Sigmoid colon (tissue), 7 donors: ENCODE results near the gene LSG1. TPM values are rescaled to one million over a fixed set of nuclear protein-coding genes. Genes with fewer than 3 reads are reported as not detected.

Experiments used
- DNase-seq: peaks from one replicate; pipeline ENCODE4 v3.0.0-alpha.2; 2019
- H3K27ac ChIP-seq, 4 donors: fragments of 200-600 bp; sonication (generic); one replicate each; pipeline ENCODE4 v1.5.1; 2016 to 2019; ENCODE audit warnings: mild to moderate bottlenecking in 1 of 4
- H3K27me3 ChIP-seq, 3 donors: fragments of 200-600 bp; sonication (generic); one replicate each; pipeline ENCODE4 v1.5.1; 2019; ENCODE audit warnings: mild to moderate bottlenecking in 1 of 3
- H3K36me3 ChIP-seq, 4 donors: fragments of 200-600 bp; sonication (generic); one replicate each; pipeline ENCODE4 v1.5.1; 2016 to 2019
- H3K4me1 ChIP-seq, 4 donors: fragments of 200-600 bp; sonication (generic); one replicate each; pipeline ENCODE4 v1.5.1; 2017 to 2019
- H3K4me3 ChIP-seq, 4 donors: fragments of 200-600 bp; sonication (generic); one replicate each; pipeline ENCODE4 v1.5.1; 2017 to 2019; ENCODE audit warnings: mild to moderate bottlenecking in 2 of 4, moderate library complexity in 1 of 4
- H3K9me3 ChIP-seq, 4 donors: fragments of 200-600 bp in 3 of 4; sonication (generic) in 3 of 4; one replicate each; pipeline versions ENCODE4 v1.5.1 to v1.6.1; 2013 to 2019
- EP300 ChIP-seq, 4 donors: sonication (generic); formaldehyde crosslinking; IDR thresholded peaks; one replicate each; pipeline ENCODE4 v1.6.1; 2017; ENCODE audit warnings: antibody characterized with exemption in 4 of 4
- POLR2A ChIP-seq, 2 donors: fragments of 450-650 bp; IDR thresholded peaks; one replicate each; pipeline ENCODE4 v1.6.1; 2016; ENCODE audit warnings: antibody characterized with exemption in 2 of 2, mild to moderate bottlenecking in 2 of 2, moderate library complexity in 2 of 2
- POLR2AphosphoS5 ChIP-seq, 4 donors: sonication (generic); formaldehyde crosslinking; IDR thresholded peaks; one replicate each; pipeline ENCODE4 v1.6.1; 2017; ENCODE audit warnings: antibody characterized with exemption in 4 of 4
- WGBS, 2 donors: extraction: QIAGEN DNeasy Blood & Tissue Kit; methylation state at CpG; one replicate each; pipeline ENCODE4 v1.1.7; 2013; 5-methylcytosine and 5-hydroxymethylcytosine counted together
- intact Hi-C: fragments of 100-400 bp; cut with DNase I; formaldehyde crosslinking; loops from one replicate; pipeline ENCODE4 v1.15.1; 2023
- polyA plus RNA-seq, 3 donors: library from polyadenylated mRNA; stranded (reverse); fragments of 200-250 nt; gene quantifications; one replicate each; pipeline ENCODE4 v1.2.3, GENCODE V29; 2013
- total RNA-seq, 4 donors: library from RNA; depleted of rRNA; stranded (reverse); fragments of >200 nt; gene quantifications; one replicate each; pipeline ENCODE4 v1.1.0, GENCODE V29; 2016
- TF ChIP-seq, protein P1 (sequence below), 4 experiments: fragments of 450-650 bp in 3 of 4; fragments of 200-600 bp in 1 of 4; IDR thresholded peaks; one replicate each; pipeline ENCODE4 v1.5.1; 2016 to 2019; ENCODE audit warnings: antibody characterized with exemption in 4 of 4, mild to moderate bottlenecking in 3 of 4, moderate library complexity in 2 of 4
- donor health status: healthy with polysubstance abuse.
- donor health status: Bipolar disorder and iron deficiency.
- donor health status: healthy.

LSG1 gene
- 10 to 100 TPM; 21.0 to 32.4 (median 27.2) TPM for total RNA-seq
- polyA plus RNA-seq, result 10 to 100 TPM in 1 of 3 donors, 1 to 10 TPM in 2; 6.0 to 20.4 (median 9.6) TPM

DNA sequence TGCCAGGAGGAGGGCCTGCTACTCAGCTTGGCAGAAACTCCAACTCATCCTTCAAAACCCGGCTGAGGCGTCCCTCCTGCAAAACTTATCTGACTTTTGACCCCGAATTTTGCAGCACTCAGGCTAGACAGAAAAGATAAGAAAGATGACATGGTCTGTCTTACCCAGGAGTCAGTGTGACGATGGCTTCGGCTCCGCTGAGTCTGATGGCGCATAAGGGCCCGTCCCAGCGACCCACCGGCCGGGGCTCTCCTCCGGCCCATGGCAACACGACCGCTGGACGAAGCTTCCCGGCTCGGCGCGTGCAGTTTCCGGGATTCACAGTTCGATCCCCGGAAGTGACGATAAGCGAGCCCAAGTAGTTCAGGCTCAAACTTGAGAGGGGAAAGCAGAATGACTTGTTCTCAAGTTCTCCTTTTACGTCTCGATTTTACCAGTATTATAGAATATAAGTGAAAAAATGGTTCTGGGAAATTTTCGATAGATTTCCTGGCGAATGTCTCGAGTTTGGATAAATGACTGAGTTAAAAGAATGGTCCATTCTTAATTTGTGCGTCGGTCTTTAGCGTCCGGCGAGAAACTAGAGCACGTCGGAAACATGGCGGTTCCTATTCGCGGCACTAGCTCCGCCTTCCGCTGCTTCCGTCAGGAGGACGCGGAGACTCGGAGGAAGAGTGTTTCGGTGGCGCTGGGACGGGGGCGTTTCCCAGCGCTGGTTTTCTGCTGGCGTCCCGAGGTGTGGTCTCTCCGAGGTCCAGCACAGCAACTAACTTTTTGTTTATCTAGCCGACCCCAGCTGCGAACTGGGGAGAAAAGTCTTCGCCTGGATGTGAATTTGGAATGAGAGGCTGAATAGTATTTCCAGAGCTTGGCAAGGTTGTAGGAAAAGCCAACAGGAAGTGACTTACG, at the start of gene LSG1:
TSS of gene LSG1 (minus strand) at position 292 of the 909 bp plus-strand sequence. CDS start at position 263, 29 bp downstream.
- Histone ChIP-seq H3K36me3 (peaks cover 0 to 23% (median 4%) of the 10 kb centered on the region in 4 donors), H3K27me3 (no peaks in the 10 kb centered on the region), H3K4me1 (peaks cover 0 to 23% (median 20%) of the 10 kb centered on the region in 4 donors), H3K27ac (peak within 1 kb of the TSS; percentile 84 to 90 (median 86)), H3K9me3 (no peaks in the 10 kb centered on the region), H3K4me3 (peak within 1 kb of the TSS; percentile 65 to 88 (median 79))
- 0 to 1% methylated on average over 57 of the region's 57 CpGs for WGBS, 2 donors
- DNase-seq, result peak; percentile 96
- intact Hi-C loops, result loop anchor here (5.0 kb wide), 1 partner anchor 850 kb away; no protein-coding TSS in a partner anchor
- TF ChIP-seq EP300 (IDR thresholded peaks at IDR 0.05) (peak in 2 of 4 donors; percentile 2 to 18), POLR2A (IDR thresholded peaks at IDR 0.05) (peak in 1 of 2 donors; percentile 31), POLR2AphosphoS5 (IDR thresholded peaks at IDR 0.05) (peak; percentile 33 to 80 (median 70))
- TF ChIP-seq, protein P1, sequence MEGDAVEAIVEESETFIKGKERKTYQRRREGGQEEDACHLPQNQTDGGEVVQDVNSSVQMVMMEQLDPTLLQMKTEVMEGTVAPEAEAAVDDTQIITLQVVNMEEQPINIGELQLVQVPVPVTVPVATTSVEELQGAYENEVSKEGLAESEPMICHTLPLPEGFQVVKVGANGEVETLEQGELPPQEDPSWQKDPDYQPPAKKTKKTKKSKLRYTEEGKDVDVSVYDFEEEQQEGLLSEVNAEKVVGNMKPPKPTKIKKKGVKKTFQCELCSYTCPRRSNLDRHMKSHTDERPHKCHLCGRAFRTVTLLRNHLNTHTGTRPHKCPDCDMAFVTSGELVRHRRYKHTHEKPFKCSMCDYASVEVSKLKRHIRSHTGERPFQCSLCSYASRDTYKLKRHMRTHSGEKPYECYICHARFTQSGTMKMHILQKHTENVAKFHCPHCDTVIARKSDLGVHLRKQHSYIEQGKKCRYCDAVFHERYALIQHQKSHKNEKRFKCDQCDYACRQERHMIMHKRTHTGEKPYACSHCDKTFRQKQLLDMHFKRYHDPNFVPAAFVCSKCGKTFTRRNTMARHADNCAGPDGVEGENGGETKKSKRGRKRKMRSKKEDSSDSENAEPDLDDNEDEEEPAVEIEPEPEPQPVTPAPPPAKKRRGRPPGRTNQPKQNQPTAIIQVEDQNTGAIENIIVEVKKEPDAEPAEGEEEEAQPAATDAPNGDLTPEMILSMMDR (IDR thresholded peaks at IDR 0.05), result no peak

- intact Hi-C loops, result no loop called here
- H3K4me3 ChIP-seq, result no peak overlapping the region
- WGBS, 2 donors, result 84 to 88% methylated on average over 6 of the region's 6 CpGs
- H3K36me3 ChIP-seq, result no peaks in the 10 kb centered on the region
- H3K27ac ChIP-seq, result no peak overlapping the region
- H3K4me1 ChIP-seq, result no peaks in the 10 kb centered on the region
- peaks cover 0 to 3% (median 0%) of the 10 kb centered on the region in 4 donors for H3K9me3 ChIP-seq
- no peaks in the 10 kb centered on the region for H3K27me3 ChIP-seq
- TF ChIP-seq POLR2AphosphoS5 (IDR thresholded peaks at IDR 0.05), result no peak
- TF ChIP-seq, protein P1 (IDR thresholded peaks at IDR 0.05), result no peak
- no peak for TF ChIP-seq POLR2A (IDR thresholded peaks at IDR 0.05)
- no peak for TF ChIP-seq EP300 (IDR thresholded peaks at IDR 0.05)
- DNase-seq, result no peak
These were observed 48.1 kb upstream of the LSG1 start for GRCh38 chr3:194720048-194720447.

GRCh38 chr3:194718079-194718478, 46.1 kb upstream of the LSG1 start:
- TF ChIP-seq, protein P1 (IDR thresholded peaks at IDR 0.05), result no peak
- TF ChIP-seq POLR2AphosphoS5 (IDR thresholded peaks at IDR 0.05) (no peak), POLR2A (IDR thresholded peaks at IDR 0.05) (no peak)

GRCh38 chr3:194715022-194715800, 43.2 kb upstream of the LSG1 start:
- no peaks in the 10 kb centered on the region for H3K36me3 ChIP-seq
- no peak for TF ChIP-seq POLR2AphosphoS5 (IDR thresholded peaks at IDR 0.05)
- TF ChIP-seq POLR2A (IDR thresholded peaks at IDR 0.05), result no peak
- no peak for TF ChIP-seq EP300 (IDR thresholded peaks at IDR 0.05)
- TF ChIP-seq, protein P1 (IDR thresholded peaks at IDR 0.05), result no peak
- H3K4me1 ChIP-seq, result no peaks in the 10 kb centered on the region
- no peak overlapping the region for H3K27ac ChIP-seq
- H3K27me3 ChIP-seq, result no peaks in the 10 kb centered on the region
- peaks cover 0 to 3% (median 0%) of the 10 kb centered on the region in 4 donors for H3K9me3 ChIP-seq
- intact Hi-C loops, result no loop called here
- no peak for DNase-seq
- no peak overlapping the region for H3K4me3 ChIP-seq
- 85 to 90% methylated on average over 8 of the region's 8 CpGs for WGBS, 2 donors

More at GRCh38 chr3:194718079-194718478, 46.1 kb upstream of the LSG1 start:
- intact Hi-C loops, result no loop called here
- Histone ChIP-seq H3K36me3 (no peaks in the 10 kb centered on the region), H3K4me3 (no peak overlapping the region), H3K9me3 (peaks cover 0 to 3% (median 0%) of the 10 kb centered on the region in 4 donors), H3K27me3 (no peaks in the 10 kb centered on the region), H3K4me1 (no peaks in the 10 kb centered on the region), H3K27ac (no peak overlapping the region)
- no peak for DNase-seq
- 92 to 94% methylated on average over 2 of the region's 2 CpGs for WGBS, 2 donors
